ENCODE measurements around the gene ROBO1.

ROBO1 gene

DNA sequence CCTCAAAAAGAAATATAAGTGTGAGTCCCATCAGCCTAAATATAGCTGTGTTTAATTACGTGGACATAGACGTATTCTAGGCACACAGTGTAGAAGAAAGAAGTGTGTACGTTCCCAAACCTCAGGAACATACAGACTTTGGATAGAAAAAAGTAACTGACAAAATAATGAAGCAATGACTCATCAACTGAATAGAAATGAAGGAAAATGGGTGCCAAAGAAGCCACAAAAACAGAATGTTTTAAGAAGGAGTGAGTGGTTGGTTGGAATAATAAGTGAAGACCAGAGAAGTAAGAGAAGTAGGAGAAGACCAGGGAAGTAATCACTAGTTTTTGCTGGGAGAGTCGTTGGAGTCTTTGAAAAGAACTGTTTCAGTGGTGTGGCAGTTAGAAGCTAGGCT, 518.1 kb downstream of the ROBO1 start:
- DNase-seq = no peak
- TF ChIP-seq POLR2A (IDR thresholded peaks at IDR 0.05; ENCODE audit: low read length) (no peak), GATA1 (IDR thresholded peaks at IDR 0.05; ENCODE audit: low read depth, low read length) (no peak)

DNA sequence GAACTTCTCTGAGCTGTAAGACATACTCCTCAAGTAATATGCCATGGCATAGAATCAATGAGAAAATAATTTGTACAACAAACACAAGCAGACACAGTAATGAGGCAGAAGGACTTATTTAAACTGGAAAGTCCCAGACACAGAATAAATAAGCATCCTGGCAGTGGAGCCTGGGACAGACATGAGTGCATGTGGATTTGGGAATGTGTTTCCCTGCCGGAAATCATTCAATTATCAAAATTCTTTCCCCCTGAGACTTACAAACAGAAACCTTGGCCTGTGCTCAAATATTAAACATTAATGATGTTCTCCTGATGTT, 520.1 kb downstream of the ROBO1 start:
- no peak for DNase-seq
- TF ChIP-seq POLR2A (IDR thresholded peaks at IDR 0.05; ENCODE audit: low read length) (no peak), GATA1 (IDR thresholded peaks at IDR 0.05; ENCODE audit: low read depth, low read length) (no peak)

DNA sequence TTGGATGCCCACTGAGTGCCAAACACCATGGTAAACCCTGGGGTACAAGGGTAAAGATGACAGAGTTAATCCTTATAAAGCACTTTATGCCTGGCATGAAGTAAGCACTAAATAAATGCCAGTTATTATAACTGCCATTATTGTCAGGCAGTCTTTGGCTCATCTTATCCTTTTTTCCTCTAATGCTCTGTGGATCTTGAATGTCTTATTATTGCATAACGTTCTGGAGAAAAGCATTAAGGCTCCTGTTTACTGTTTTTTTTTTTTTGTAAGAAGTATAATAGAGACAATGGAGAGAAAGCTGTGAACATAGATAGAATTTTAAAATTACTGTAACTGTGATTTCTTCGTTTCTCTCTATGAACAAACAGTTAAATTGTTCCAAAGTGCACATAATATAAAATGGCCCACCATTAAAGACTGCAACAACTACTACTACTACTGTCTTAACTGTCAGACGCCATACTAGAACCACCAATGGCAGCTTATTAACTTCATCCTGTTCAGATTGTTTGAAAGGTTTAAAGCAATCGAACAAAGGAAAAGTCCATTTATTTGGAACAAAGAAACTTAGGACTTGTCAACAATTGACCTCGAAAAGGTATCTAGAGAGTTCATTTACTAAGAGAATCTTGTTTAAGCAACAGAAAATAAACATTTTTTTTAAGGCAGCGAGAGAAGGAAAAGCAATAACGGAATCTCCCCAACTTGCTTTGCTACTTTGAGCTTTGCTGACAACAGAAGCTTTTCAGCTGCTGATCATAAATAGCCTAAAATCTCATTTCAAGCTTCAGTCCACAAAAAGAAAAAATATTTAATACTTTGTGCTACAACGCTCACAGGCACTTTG, 520.7 kb downstream of the ROBO1 start:
- DNase-seq = no peak
- TF ChIP-seq GATA1 (IDR thresholded peaks at IDR 0.05; ENCODE audit: low read depth, low read length) = no peak
- no peak for TF ChIP-seq POLR2A (IDR thresholded peaks at IDR 0.05; ENCODE audit: low read length)

DNA sequence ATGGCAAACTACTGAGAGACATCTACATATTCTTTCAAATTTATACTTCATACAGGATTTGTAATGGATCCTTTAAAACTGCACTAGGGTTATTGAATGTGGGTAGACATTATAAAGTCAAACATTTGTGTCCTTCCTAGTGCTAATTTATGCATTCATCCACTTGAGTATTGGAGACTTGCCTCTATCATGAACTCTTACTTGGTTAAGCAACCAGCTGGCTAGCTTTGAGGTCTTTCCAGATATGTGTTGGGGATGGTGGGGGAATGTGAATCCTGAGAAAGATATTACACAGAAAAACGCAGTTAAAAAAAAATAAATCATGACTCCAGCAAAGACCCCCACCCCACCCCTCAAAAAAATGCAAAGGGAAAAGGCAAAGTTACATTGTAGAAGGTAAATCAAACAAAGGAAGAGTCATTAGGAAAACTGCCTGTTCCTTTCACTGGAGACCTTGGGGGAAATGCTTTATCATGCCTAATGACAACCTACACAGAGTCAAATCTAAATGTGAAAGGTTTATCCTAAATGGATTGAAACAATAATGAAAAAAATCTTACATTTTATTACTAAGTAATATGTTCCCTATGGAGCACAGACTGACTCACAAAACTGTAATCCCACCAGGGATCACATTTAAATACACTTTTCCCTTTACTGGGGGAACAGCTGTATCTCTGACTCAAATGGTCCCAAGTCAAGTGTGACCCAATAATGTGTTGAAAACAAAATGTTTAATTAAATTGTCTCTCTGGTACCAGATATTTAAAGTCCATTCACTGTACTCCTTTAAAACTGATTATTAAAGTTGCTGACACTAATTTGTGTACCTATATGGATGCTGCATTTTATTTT, 522.3 kb downstream of the ROBO1 start:
- TF ChIP-seq GATA1 (IDR thresholded peaks at IDR 0.05; ENCODE audit: low read depth, low read length) = no peak
- no peak for TF ChIP-seq POLR2A (IDR thresholded peaks at IDR 0.05; ENCODE audit: low read length)
- no peak for DNase-seq

DNA sequence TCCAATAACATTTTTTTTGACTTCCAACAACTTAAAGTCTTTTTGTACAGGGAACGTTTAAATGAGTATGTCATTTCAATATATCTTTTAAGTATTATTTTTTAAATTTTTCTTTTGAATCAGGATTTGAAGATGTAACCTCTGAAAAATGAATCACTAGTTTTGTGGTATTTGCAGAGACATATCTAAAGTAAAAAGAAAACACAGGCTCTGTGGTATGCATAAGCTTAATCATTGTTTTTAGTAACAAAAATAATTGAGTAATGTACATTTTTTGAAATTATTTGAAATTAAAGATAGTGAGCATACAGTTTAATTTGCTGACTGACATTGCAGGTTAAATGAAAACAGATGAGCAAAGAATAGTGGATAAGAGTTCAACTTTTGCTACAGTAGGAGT, 531.3 kb downstream of the ROBO1 start:
- no peak for TF ChIP-seq GATA1 (IDR thresholded peaks at IDR 0.05; ENCODE audit: low read depth, low read length)
- no peak for TF ChIP-seq POLR2A (IDR thresholded peaks at IDR 0.05; ENCODE audit: low read length)
- no peak for DNase-seq

DNA sequence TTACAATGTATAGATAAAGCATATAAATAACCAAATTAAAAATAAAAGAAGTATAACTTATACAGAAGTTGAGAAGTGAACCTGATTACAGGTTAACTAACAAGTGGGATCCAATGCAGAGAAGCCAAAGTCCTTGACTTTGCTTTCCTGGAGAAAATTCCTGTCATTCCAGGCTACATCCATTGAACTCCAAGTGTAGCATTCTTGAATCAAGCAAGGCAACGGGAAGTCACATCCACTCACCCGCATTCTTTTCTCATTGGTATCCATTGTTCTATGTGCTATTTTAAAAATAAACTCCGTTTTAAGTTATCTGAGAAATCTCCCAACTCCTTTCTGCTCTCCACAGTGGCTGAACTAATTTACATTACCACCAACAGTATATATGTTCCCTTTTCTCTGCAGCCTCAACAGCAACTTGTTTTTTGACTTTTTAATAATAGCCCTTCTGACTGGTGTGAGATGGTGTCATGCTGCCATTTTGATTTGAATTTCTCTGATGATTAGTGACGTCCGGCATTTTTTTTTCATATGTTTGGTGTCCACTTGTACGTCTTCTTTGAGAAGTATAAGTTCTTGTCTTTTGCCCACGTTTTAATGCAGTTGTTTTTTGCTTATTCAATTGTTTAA, 534.3 kb downstream of the ROBO1 start:
- DNase-seq = no peak
- no peak for TF ChIP-seq POLR2A (IDR thresholded peaks at IDR 0.05; ENCODE audit: low read length)
- no peak for TF ChIP-seq GATA1 (IDR thresholded peaks at IDR 0.05; ENCODE audit: low read depth, low read length)

DNA sequence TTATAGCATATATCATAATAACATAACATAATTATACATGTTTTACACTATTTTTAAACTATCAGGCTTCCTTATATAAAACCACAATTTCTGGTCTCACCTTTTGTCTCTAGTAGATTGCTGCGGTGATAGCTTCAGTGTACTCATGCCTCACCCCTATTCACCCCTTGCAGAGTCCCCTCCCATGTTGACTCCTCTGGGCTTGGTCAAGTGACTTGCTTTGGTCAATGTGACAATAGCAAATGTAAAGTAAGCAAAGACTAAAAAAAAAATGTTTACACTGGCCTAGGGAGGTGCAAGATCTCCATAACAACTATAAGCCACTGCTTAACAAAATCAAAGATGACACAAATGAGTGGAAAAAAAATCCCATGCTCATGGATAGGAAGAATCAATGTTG, 537.5 kb downstream of the ROBO1 start:
- TF ChIP-seq GATA1 (IDR thresholded peaks at IDR 0.05; ENCODE audit: low read depth, low read length) (no peak), POLR2A (IDR thresholded peaks at IDR 0.05; ENCODE audit: low read length) (no peak)
- DNase-seq = no peak

DNA sequence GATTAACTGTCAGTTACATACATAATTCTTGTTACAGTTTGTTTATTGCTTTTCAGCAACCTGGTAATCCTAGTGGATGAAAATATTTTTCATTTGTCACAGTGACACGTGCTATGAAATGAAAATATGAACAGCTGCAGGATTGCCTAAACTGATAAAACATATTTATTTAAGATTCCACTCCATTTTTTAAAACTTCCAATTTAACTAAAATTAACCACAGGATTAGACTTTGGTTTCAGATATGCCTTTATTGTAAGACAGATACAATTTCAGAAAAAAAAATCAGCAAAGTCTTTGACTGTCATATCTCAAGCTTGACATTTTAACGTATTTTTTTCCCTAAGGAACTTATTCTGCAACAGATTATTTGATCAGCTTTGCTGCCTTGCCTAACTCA, 550.7 kb downstream of the ROBO1 start:
- no peak for DNase-seq
- no peak for TF ChIP-seq GATA1 (IDR thresholded peaks at IDR 0.05; ENCODE audit: low read depth, low read length)
- no peak for TF ChIP-seq POLR2A (IDR thresholded peaks at IDR 0.05; ENCODE audit: low read length)

DNA sequence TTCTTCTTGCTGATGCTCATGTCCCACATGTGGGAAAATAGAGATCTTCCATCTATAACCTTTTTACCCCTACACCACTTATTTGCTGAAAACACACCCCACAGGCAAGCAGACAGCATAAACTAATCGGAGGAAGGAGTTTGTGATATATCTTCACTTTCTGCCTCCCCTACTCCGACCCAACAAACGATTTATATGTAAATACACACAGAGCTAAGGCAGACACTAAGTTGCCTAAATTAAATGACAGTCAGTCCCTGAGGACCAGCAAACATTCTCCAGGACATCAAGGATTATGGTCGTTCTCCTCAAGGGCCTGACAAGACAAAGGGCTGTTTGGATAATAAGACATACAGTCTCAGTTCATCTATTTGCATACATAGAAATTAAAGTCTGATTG, 552.5 kb downstream of the ROBO1 start:
- no peak for DNase-seq

DNA sequence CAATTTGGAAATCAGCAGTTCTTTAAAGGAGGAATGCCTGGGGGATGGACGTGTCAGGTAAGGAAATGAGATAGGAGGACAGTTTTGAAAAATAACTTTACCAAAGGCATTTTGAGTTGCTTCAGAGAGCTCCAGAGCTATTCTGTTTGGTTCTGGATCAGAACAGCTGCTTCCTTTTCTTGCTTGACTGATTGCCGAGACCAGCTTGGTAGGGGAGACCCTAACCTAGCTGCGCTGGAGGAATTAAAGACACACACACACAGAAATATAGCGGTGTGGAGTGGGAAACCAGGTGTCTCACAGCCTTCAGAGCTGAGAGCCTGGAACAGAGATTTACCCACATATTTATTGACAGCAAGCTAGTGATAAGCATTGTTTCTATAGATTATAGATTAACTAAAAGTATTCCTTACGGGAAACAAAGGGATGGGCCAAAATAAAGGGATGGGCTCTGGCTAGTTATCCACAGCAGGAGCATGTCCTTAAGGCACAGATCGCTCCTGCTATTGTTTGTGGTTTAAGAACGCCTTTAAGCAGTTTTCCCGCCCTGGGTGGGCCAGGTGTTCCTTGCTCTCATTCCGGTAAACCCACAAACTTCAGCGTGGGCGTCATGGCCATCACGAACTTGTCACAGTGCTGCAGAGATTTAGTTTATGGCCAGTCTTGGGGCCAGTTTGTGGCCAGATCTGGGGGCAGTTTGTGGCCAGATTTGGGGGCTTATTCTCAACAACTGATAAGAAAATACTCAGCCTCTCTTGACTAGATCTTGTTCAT, 556.0 kb downstream of the ROBO1 start:
- TF ChIP-seq POLR2A (IDR thresholded peaks at IDR 0.05; ENCODE audit: low read length) (no peak), GATA1 (IDR thresholded peaks at IDR 0.05; ENCODE audit: low read depth, low read length) (no peak)
- no peak for DNase-seq

More for the DNA sequence above, 552.5 kb downstream of the ROBO1 start:
- TF ChIP-seq POLR2A (IDR thresholded peaks at IDR 0.05; ENCODE audit: low read length) = no peak
- no peak for TF ChIP-seq GATA1 (IDR thresholded peaks at IDR 0.05; ENCODE audit: low read depth, low read length)

DNA sequence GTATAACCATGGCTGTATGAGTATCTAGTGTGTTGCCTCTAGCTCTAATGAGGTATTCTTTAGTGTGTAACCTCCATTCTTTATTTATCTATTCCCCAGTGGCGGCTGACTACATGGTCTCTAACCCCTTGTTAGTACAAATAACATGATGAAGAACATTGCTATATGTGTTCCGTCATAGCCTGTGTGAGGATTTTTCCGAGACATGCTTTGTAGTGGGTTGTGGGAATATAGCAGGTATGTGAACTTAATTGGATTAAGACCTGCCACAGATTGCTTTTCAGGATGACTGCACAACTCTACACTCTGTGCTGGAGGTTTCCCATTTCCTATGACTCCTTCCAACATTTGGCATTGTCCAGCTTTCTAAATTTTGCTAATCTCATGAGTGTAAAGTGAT, 563.4 kb downstream of the ROBO1 start:
- DNase-seq = no peak
- TF ChIP-seq GATA1 (IDR thresholded peaks at IDR 0.05; ENCODE audit: low read depth, low read length) (no peak), POLR2A (IDR thresholded peaks at IDR 0.05; ENCODE audit: low read length) (no peak)

DNA sequence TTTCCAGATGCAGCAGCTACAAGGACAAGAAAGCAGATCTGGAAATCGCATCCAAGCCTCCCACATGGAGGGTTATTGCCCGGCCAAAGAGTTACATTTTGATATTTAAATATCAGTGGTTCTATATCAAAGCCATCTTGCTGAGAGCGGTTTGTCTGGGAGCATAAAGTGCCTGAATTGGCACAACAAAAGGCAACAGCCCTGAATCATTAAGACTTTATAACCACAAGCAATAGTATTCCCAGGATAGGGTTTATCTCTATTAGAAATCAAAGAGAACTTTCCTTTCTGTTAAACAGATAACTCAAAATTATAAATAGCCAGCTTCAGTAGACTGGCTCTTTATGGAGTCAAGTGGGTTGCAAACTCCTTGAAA, 564.7 kb downstream of the ROBO1 start:
- TF ChIP-seq POLR2A (IDR thresholded peaks at IDR 0.05; ENCODE audit: low read length) = no peak
- no peak for TF ChIP-seq GATA1 (IDR thresholded peaks at IDR 0.05; ENCODE audit: low read depth, low read length)
- no peak for DNase-seq

DNA sequence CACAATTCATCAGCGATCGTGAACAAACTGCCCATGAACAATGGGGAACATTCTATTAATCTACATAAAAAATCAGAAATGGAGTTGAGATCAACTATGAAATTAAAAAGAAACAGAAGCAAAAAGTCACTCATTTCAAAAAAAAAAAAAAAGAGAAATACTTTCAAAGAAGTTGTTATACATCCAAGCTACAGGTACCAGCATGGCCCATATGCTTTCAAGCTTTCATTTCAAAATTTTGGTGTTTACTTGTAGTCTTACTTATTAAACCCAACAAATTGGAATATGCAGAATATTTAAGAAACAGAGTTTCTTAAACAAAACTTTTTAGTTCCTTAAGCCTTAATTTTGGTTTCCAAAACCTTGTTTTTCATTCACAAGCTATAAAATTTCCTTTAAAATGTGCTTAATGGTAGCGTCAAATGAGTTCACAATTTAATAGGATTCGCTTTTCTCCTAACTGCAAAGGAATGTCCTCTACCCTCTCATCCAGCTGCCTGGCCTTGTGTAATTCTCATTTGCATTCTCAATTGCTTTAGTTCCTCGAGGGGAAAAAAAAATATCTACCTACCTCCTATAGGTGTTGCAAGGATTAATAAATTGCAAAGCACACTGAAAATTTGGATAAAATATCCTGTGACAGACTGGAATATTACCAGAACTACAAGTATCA, 565.2 kb downstream of the ROBO1 start:
- no peak for DNase-seq
- TF ChIP-seq GATA1 (IDR thresholded peaks at IDR 0.05; ENCODE audit: low read depth, low read length) (no peak), POLR2A (IDR thresholded peaks at IDR 0.05; ENCODE audit: low read length) (no peak)
